ENCODE results near the gene FNDC3B.
"Not testable (repeated sequence)": the region's sequence is repeated elsewhere in the genome, so short reads cannot be mapped to it uniquely, and the experiment has no call there.

The FNDC3B gene

GRCh38 chr3:172090035-172090434 lies 50.7 kb downstream of the FNDC3B start:
- no peak for DNase-seq (ENCODE audit: insufficient read length, low spot score)
- FAIRE-seq, result no peak

- no peak for FAIRE-seq
Measured at GRCh38 chr3:172092658-172093057, 53.3 kb downstream of the FNDC3B start.

GRCh38 chr3:172093581-172094443 lies 54.4 kb downstream of the FNDC3B start:
- not testable (repeated sequence) for DNase-seq (ENCODE audit: insufficient read length, low spot score); FAIRE-seq

More at GRCh38 chr3:172092658-172093057, 53.3 kb downstream of the FNDC3B start:
- no peak for DNase-seq (ENCODE audit: insufficient read length, low spot score)

GRCh38 chr3:172094621-172095557 lies 55.5 kb downstream of the FNDC3B start:
- FAIRE-seq (peak; percentile 94), DNase-seq (ENCODE audit: insufficient read length, low spot score) (peak; percentile 28)

- DNase-seq (ENCODE audit: insufficient read length, low spot score), result no peak
Measured at GRCh38 chr3:172096881-172097420, 57.6 kb downstream of the FNDC3B start.

GRCh38 chr3:172097585-172097984 lies 58.2 kb downstream of the FNDC3B start:
- DNase-seq (ENCODE audit: insufficient read length, low spot score) (no peak), FAIRE-seq (no peak)

More at GRCh38 chr3:172096881-172097420, 57.6 kb downstream of the FNDC3B start:
- no peak for FAIRE-seq

- no peak for DNase-seq (ENCODE audit: insufficient read length, low spot score)
- FAIRE-seq, result no peak
Measured at GRCh38 chr3:172098698-172099494, 59.5 kb downstream of the FNDC3B start.

- DNase-seq (ENCODE audit: insufficient read length, low spot score), result no peak
- no peak for FAIRE-seq
Measured at GRCh38 chr3:172099495-172099808, 60.1 kb downstream of the FNDC3B start.

GRCh38 chr3:172100482-172100881 lies 61.1 kb downstream of the FNDC3B start:
- FAIRE-seq (no peak), DNase-seq (ENCODE audit: insufficient read length, low spot score) (no peak)

GRCh38 chr3:172101107-172101506 lies 61.7 kb downstream of the FNDC3B start:
- FAIRE-seq (peak; percentile 86), DNase-seq (ENCODE audit: insufficient read length, low spot score) (no peak)

GRCh38 chr3:172102123-172102882 lies 62.9 kb downstream of the FNDC3B start:
- no peak for DNase-seq (ENCODE audit: insufficient read length, low spot score)
- FAIRE-seq, result peak; percentile 82

- no peak for FAIRE-seq
- no peak for DNase-seq (ENCODE audit: insufficient read length, low spot score)
Measured at GRCh38 chr3:172102883-172103310, 63.5 kb downstream of the FNDC3B start.

- no peak for FAIRE-seq
- no peak for DNase-seq (ENCODE audit: insufficient read length, low spot score)
Measured at GRCh38 chr3:172103724-172104123, 64.3 kb downstream of the FNDC3B start.

- DNase-seq (ENCODE audit: insufficient read length, low spot score), result no peak
- no peak for FAIRE-seq
Measured at GRCh38 chr3:172104471-172105072, 65.2 kb downstream of the FNDC3B start.

- no peak for DNase-seq (ENCODE audit: insufficient read length, low spot score)
- no peak for FAIRE-seq
Measured at GRCh38 chr3:172106037-172106954, 66.9 kb downstream of the FNDC3B start.

- FAIRE-seq, result no peak
- DNase-seq (ENCODE audit: insufficient read length, low spot score), result no peak
Measured at GRCh38 chr3:172106989-172107388, 67.6 kb downstream of the FNDC3B start.

- peak; percentile 99 for FAIRE-seq
- DNase-seq (ENCODE audit: insufficient read length, low spot score), result peak; percentile 60
Measured at GRCh38 chr3:172107403-172107802, 68.0 kb downstream of the FNDC3B start.

GRCh38 chr3:172110127-172110779 lies 70.9 kb downstream of the FNDC3B start:
- DNase-seq (ENCODE audit: insufficient read length, low spot score) (no peak), FAIRE-seq (no peak)

Measured in GM19239 (cell line).